Epithelial cell of proximal tubule (primary cell): ENCODE results near the gene ANXA5. TPM values are rescaled to one million over a fixed set of nuclear protein-coding genes. Genes with fewer than 3 reads are reported as not detected.

Experiments used
- DNase-seq: peaks from one replicate; pipeline ENCODE4 v3.0.0-alpha.2; 2011; ENCODE audit warnings: low read depth
- H3K4me3 ChIP-seq: 2 replicates; pipeline ENCODE4 v1.5.1; 2011; ENCODE audit warnings: low read depth, mild to moderate bottlenecking, low read length
- CTCF ChIP-seq: conservative IDR thresholded peaks from 2 replicates; pipeline ENCODE4 v1.5.1; 2012; ENCODE audit warnings: low read depth, mild to moderate bottlenecking, low read length
- total RNA-seq: library from RNA; depleted of rRNA; stranded (reverse); fragments of >200 nt; gene quantifications from 2 replicates; pipeline ENCODE4 v1.2.3, GENCODE V29; 2015

ANXA5 gene
- total RNA-seq, 1 donor from 2014 or later: 308 TPM

- TF ChIP-seq CTCF: peak; percentile 75
- H3K4me3 ChIP-seq: no peak overlapping the region
- DNase-seq: no peak
Measured at GRCh38 chr4:121726642-121727268, 30.0 kb upstream of the ANXA5 start.

GRCh38 chr4:121724671-121725070 lies 27.9 kb upstream of the ANXA5 start:
- no peak overlapping the region for H3K4me3 ChIP-seq
- DNase-seq: no peak
- TF ChIP-seq CTCF: no peak

GRCh38 chr4:121721700-121722099 lies 24.9 kb upstream of the ANXA5 start:
- H3K4me3 ChIP-seq: no peak overlapping the region
- no peak for DNase-seq
- TF ChIP-seq CTCF: no peak

GRCh38 chr4:121720109-121720508 lies 23.3 kb upstream of the ANXA5 start:
- no peak for DNase-seq
- no peak for TF ChIP-seq CTCF
- no peak overlapping the region for H3K4me3 ChIP-seq

- no peak overlapping the region for H3K4me3 ChIP-seq
- no peak for DNase-seq
Measured at GRCh38 chr4:121717680-121718237, 21.0 kb upstream of the ANXA5 start.

GRCh38 chr4:121714548-121714947 lies 17.8 kb upstream of the ANXA5 start:
- DNase-seq: no peak
- TF ChIP-seq CTCF: no peak
- H3K4me3 ChIP-seq: no peak overlapping the region

More at GRCh38 chr4:121717680-121718237, 21.0 kb upstream of the ANXA5 start:
- TF ChIP-seq CTCF: no peak

GRCh38 chr4:121712783-121713182 lies 16.0 kb upstream of the ANXA5 start:
- DNase-seq: no peak
- TF ChIP-seq CTCF: no peak
- H3K4me3 ChIP-seq: no peak overlapping the region
